ENCODE results near the gene PRR9. TPM values are rescaled to one million over a fixed set of nuclear protein-coding genes. Genes with fewer than 3 reads are reported as not detected.

PRR9 gene
- total RNA-seq, 2 experiments from 2014 or later = not detected

- Mint-ChIP-seq H3K27ac (no peak overlapping the region), H3K4me1 (ENCODE audit: low read depth) (no peaks in the 10 kb centered on the region), H3K4me3 (no peak overlapping the region), H3K9me3 (no peaks in the 10 kb centered on the region), H3K36me3 (no peaks in the 10 kb centered on the region), H3K27me3 (peaks cover 16% of the 10 kb centered on the region)
- intact Hi-C loops (cut with micrococcal nuclease) = loop anchor here (5.0 kb wide), 1 partner anchor 45 kb away; no protein-coding TSS in a partner anchor
- POLR2A ChIA-PET = no interaction called here
- CTCF ChIA-PET = interaction anchor here (0.9 kb wide), 1 partner anchor 14 kb away, joined by 4 read pairs; no protein-coding TSS in a partner anchor
- no peak for DNase-seq
Measured at GRCh38 chr1:153232553-153232952, 15.2 kb downstream of the PRR9 start.

- peaks cover 17% of the 10 kb centered on the region for H3K27me3 Mint-ChIP-seq
- ChIA-PET CTCF (interaction anchor here (0.7 to 1.2 kb wide), 4 partner anchors 10 to 44 kb away, joined by 3 to 6 read pairs (median 4); no protein-coding TSS in a partner anchor), POLR2A (no interaction called here)
- no peak for DNase-seq
- H3K4me3 Mint-ChIP-seq = no peak overlapping the region
- H3K27ac Mint-ChIP-seq = no peak overlapping the region
- H3K9me3 Mint-ChIP-seq = no peaks in the 10 kb centered on the region
- intact Hi-C loops (cut with micrococcal nuclease) = loop anchor here (5.0 kb wide), 1 partner anchor 44 kb away; no protein-coding TSS in a partner anchor
- no peaks in the 10 kb centered on the region for H3K4me1 Mint-ChIP-seq (ENCODE audit: low read depth)
- no peaks in the 10 kb centered on the region for H3K36me3 Mint-ChIP-seq
Measured at GRCh38 chr1:153233448-153233847, 16.1 kb downstream of the PRR9 start.

- POLR2A ChIA-PET = no interaction called here
- Mint-ChIP-seq H3K27ac (no peak overlapping the region), H3K27me3 (peaks cover 23% of the 10 kb centered on the region), H3K4me3 (no peak overlapping the region), H3K4me1 (ENCODE audit: low read depth) (no peaks in the 10 kb centered on the region), H3K36me3 (no peaks in the 10 kb centered on the region), H3K9me3 (no peaks in the 10 kb centered on the region)
- no peak for DNase-seq
- intact Hi-C loops (cut with micrococcal nuclease) = no loop called here
- CTCF ChIA-PET = interaction anchor here (1.0 to 3.0 kb wide), 2 partner anchors 50 to 166 kb away, joined by 4 to 13 read pairs; no protein-coding TSS in a partner anchor
Measured at GRCh38 chr1:153238527-153238926, 21.1 kb downstream of the PRR9 start.

DNA sequence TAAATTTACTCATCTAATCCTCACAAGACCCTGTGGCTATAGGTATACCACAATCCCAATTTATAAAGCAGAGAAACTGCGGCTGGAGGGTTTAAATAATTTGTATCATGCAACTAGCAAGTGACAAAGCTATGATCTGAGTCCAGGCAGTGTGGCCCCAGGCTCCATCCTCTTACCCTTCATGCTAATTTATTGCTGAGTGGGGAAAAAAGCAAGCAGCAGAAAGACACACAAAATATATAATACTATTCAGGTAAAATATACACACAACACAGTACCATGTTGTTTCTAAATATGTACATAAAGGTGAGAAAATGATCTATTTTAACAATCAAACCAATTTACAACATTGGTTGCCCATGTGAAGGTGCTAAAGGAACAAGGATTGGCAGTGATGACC is 24.8 kb downstream of the PRR9 start:
- Mint-ChIP-seq H3K9me3 (no peaks in the 10 kb centered on the region), H3K36me3 (no peaks in the 10 kb centered on the region), H3K27me3 (peaks cover 15% of the 10 kb centered on the region), H3K4me3 (no peak overlapping the region), H3K27ac (no peak overlapping the region), H3K4me1 (ENCODE audit: low read depth) (no peaks in the 10 kb centered on the region)
- ChIA-PET CTCF (interaction anchor here (0.5 kb wide), 1 partner anchor 25 kb away, joined by 3 read pairs; no protein-coding TSS in a partner anchor), POLR2A (no interaction called here)
- intact Hi-C loops (cut with micrococcal nuclease) = no loop called here
- DNase-seq = no peak

DNA sequence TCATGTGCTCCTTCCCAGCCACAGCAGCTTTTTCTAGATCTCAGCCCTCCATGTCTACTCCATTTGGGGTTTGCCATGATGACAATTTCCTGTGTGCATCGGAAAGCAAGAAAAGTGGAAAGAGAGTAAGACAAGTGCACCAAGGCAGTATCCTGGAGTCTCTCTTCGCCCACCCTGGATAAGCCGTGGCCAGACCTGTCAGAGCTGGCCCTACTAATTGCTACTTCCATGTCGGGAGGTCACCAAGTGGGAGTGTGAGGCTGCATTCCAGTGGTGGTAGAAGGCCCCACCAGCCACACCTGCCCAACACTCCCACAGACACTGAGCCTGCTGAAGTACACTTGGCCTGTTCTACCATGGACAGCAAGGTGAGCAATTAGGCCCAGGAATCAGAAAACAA is 28.1 kb downstream of the PRR9 start:
- Mint-ChIP-seq H3K9me3 (no peaks in the 10 kb centered on the region), H3K36me3 (no peaks in the 10 kb centered on the region), H3K27ac (no peak overlapping the region), H3K27me3 (peaks cover 15% of the 10 kb centered on the region), H3K4me1 (ENCODE audit: low read depth) (no peaks in the 10 kb centered on the region), H3K4me3 (no peak overlapping the region)
- POLR2A ChIA-PET = no interaction called here
- CTCF ChIA-PET = no interaction called here
- intact Hi-C loops (cut with micrococcal nuclease) = no loop called here
- DNase-seq = no peak

- Mint-ChIP-seq H3K27ac (no peak overlapping the region), H3K4me1 (ENCODE audit: low read depth) (no peaks in the 10 kb centered on the region), H3K36me3 (no peaks in the 10 kb centered on the region), H3K4me3 (no peak overlapping the region), H3K9me3 (no peaks in the 10 kb centered on the region), H3K27me3 (peaks cover 19% of the 10 kb centered on the region)
- no peak for DNase-seq
- POLR2A ChIA-PET = no interaction called here
- intact Hi-C loops (cut with micrococcal nuclease) = no loop called here
- CTCF ChIA-PET = no interaction called here
Measured at GRCh38 chr1:153246018-153246417, 28.6 kb downstream of the PRR9 start.

GRCh38 chr1:153246825-153247224 is 29.4 kb downstream of the PRR9 start:
- CTCF ChIA-PET = interaction anchor here (0.7 kb wide), 1 partner anchor 20 kb away, joined by 3 read pairs; no protein-coding TSS in a partner anchor
- POLR2A ChIA-PET = no interaction called here
- Mint-ChIP-seq H3K4me3 (no peak overlapping the region), H3K9me3 (no peaks in the 10 kb centered on the region), H3K27ac (no peak overlapping the region), H3K4me1 (ENCODE audit: low read depth) (no peaks in the 10 kb centered on the region), H3K36me3 (no peaks in the 10 kb centered on the region), H3K27me3 (peaks cover 18% of the 10 kb centered on the region)
- no peak for DNase-seq
- intact Hi-C loops (cut with micrococcal nuclease) = no loop called here

DNA sequence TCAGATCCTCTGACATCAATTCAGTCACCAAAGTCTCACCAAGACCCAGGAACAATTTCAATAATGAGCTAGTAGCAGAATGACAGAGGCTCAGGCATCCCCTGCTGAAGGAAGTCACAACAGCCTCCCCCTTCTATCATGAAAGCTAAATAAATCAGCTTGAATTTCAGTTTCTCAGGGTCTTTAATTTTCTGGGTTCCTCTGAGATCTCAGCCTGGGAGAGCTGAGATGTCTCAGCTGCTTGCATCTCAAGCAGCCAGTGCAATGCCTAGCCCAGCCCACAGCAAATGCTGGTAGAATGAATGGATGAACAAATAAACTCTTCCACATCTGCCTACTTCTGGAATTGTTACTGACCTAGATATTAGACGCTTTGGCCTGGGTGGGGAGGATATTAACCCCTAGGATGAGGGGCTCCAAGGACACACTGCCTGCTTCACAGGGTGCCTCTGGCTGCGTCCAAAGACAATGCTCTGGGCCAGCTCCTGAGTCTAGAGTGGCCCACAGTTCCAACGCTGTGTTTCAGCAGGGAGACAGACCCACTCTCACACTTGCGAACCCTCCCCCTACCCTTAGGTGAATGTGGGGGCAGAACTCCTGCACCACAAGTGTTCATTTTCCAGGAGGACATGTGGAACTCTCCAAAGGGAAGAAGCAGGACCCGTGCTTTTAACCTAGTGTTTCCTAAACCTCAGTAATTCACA is 30.9 kb downstream of the PRR9 start:
- ChIA-PET POLR2A (no interaction called here), CTCF (interaction anchor here (0.5 to 1.3 kb wide), 2 partner anchors 11 to 19 kb away, joined by 3 read pairs; partner anchors contain the start of gene LORICRIN)
- Mint-ChIP-seq H3K4me1 (ENCODE audit: low read depth) (no peaks in the 10 kb centered on the region), H3K4me3 (no peak overlapping the region), H3K9me3 (no peaks in the 10 kb centered on the region), H3K27me3 (peaks cover 20% of the 10 kb centered on the region), H3K36me3 (no peaks in the 10 kb centered on the region), H3K27ac (no peak overlapping the region)
- DNase-seq = no peak
- intact Hi-C loops (cut with micrococcal nuclease) = no loop called here

- intact Hi-C loops (cut with micrococcal nuclease) = no loop called here
- Mint-ChIP-seq H3K9me3 (no peaks in the 10 kb centered on the region), H3K27me3 (peaks cover 23% of the 10 kb centered on the region), H3K27ac (no peak overlapping the region), H3K4me1 (ENCODE audit: low read depth) (no peaks in the 10 kb centered on the region), H3K36me3 (no peaks in the 10 kb centered on the region), H3K4me3 (no peak overlapping the region)
- no peak for DNase-seq
- POLR2A ChIA-PET = no interaction called here
- CTCF ChIA-PET = no interaction called here
Measured at GRCh38 chr1:153250166-153250565, 32.8 kb downstream of the PRR9 start.

- ChIA-PET POLR2A (no interaction called here), CTCF (no interaction called here)
- H3K9me3 Mint-ChIP-seq = no peaks in the 10 kb centered on the region
- H3K4me1 Mint-ChIP-seq (ENCODE audit: low read depth) = no peaks in the 10 kb centered on the region
- peaks cover 23% of the 10 kb centered on the region for H3K27me3 Mint-ChIP-seq
- no peaks in the 10 kb centered on the region for H3K36me3 Mint-ChIP-seq
- intact Hi-C loops (cut with micrococcal nuclease) = no loop called here
- no peak for DNase-seq
- H3K4me3 Mint-ChIP-seq = no peak overlapping the region
- no peak overlapping the region for H3K27ac Mint-ChIP-seq
Measured at GRCh38 chr1:153251087-153251486, 33.7 kb downstream of the PRR9 start.

DNA sequence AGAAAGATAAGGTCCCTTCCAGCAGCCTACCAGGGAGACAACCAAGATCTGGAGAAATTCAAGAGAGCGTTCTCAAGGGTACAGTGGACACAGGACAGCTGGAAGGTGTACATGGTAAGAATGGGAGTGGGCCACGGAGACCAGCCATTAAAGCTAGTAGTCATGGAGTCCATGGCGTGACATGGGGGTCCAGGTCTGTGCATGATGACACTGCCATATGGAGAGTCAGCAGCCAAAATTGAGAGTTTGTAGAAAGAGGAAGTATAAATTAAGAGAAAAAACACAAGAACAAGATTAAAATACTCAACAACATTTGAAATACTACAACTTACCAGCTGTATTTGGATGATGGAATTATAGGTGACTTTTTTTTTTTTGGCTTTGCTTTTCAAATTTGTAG is 34.2 kb downstream of the PRR9 start:
- CTCF ChIA-PET = no interaction called here
- Mint-ChIP-seq H3K36me3 (no peaks in the 10 kb centered on the region), H3K27me3 (peaks cover 23% of the 10 kb centered on the region), H3K4me1 (ENCODE audit: low read depth) (no peaks in the 10 kb centered on the region), H3K9me3 (no peaks in the 10 kb centered on the region), H3K27ac (no peak overlapping the region), H3K4me3 (no peak overlapping the region)
- intact Hi-C loops (cut with micrococcal nuclease) = no loop called here
- no peak for DNase-seq
- POLR2A ChIA-PET = no interaction called here

DNA sequence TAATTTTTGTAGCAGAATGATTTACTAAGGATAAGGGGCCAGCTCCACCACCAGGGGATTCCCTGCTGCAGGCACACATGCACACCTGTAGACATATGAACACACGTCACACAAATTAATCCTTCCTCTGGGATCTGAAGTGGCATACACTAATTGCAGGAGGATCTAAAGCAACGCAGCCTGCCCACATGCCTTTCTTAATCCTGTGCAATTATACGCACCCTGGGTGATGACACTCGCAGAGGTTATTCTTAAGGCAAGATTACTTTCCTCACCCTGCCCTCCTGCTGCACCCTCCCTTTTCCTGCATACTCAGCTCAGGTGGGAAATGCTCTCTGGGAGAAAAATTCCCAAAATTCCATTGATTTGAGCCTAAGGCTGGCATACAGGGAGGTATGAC is 34.6 kb downstream of the PRR9 start:
- Mint-ChIP-seq H3K36me3 (no peaks in the 10 kb centered on the region), H3K4me3 (no peak overlapping the region), H3K4me1 (ENCODE audit: low read depth) (no peaks in the 10 kb centered on the region), H3K27me3 (peaks cover 23% of the 10 kb centered on the region), H3K27ac (no peak overlapping the region), H3K9me3 (no peaks in the 10 kb centered on the region)
- ChIA-PET POLR2A (no interaction called here), CTCF (interaction anchor here (0.6 kb wide), 1 partner anchor 9 kb away, joined by 3 read pairs; no protein-coding TSS in a partner anchor)
- no peak for DNase-seq
- intact Hi-C loops (cut with micrococcal nuclease) = no loop called here

GRCh38 chr1:153253076-153253475 is 35.7 kb downstream of the PRR9 start:
- ChIA-PET POLR2A (no interaction called here), CTCF (interaction anchor here (0.7 kb wide), 1 partner anchor 19 kb away, joined by 3 read pairs; no protein-coding TSS in a partner anchor)
- H3K27ac Mint-ChIP-seq = no peak overlapping the region
- intact Hi-C loops (cut with micrococcal nuclease) = no loop called here
- H3K4me1 Mint-ChIP-seq (ENCODE audit: low read depth) = no peaks in the 10 kb centered on the region
- peaks cover 17% of the 10 kb centered on the region for H3K27me3 Mint-ChIP-seq
- no peaks in the 10 kb centered on the region for H3K9me3 Mint-ChIP-seq
- DNase-seq = no peak
- H3K4me3 Mint-ChIP-seq = no peak overlapping the region
- H3K36me3 Mint-ChIP-seq = no peaks in the 10 kb centered on the region

All from activated CD4-positive, alpha-beta memory T cell treated with anti-CD3 and anti-CD28 coated beads for 36 hours (primary cell).